RWPE2 (cell line): ENCODE data around the gene IGF2R.

Experiments
- ATAC-seq: fragments of 200-7000 bp; cut with Tn5 transposase; 3 replicates; pipeline ENCODE4 v1.9.1; 2021; ENCODE audit warnings: low read depth
- DNase-seq: peaks from one replicate; pipeline ENCODE4 v3.0.0-alpha.2; 2020; ENCODE audit warnings: low spot score
- H3K27ac ChIP-seq: fragments of 450-650 bp; 2 replicates; pipeline ENCODE4 v1.5.1; 2017; ENCODE audit warnings: mild to moderate bottlenecking; ENCODE audit not compliant: poor library complexity, severe bottlenecking
- H3K27me3 ChIP-seq: fragments of 250-450 bp; sonication (Bioruptor Pico); 2 replicates; pipeline ENCODE4 v1.5.1; 2021; ENCODE audit warnings: mild to moderate bottlenecking, moderate library complexity; ENCODE audit not compliant: insufficient read depth, poor library complexity, severe bottlenecking
- H3K36me3 ChIP-seq: fragments of 250-450 bp; sonication (Bioruptor Pico); 2 replicates; pipeline ENCODE4 v1.5.1; 2020; ENCODE audit warnings: low read depth, mild to moderate bottlenecking, moderate library complexity
- H3K4me1 ChIP-seq: fragments of 250-450 bp; sonication (Bioruptor Pico); 2 replicates; pipeline ENCODE4 v1.5.1; 2021; ENCODE audit warnings: mild to moderate bottlenecking, moderate library complexity; ENCODE audit not compliant: insufficient read depth, poor library complexity, severe bottlenecking
- H3K4me3 ChIP-seq: fragments of 250-450 bp; sonication (Bioruptor Pico); 2 replicates; pipeline ENCODE4 v1.5.1; 2021; ENCODE audit warnings: mild to moderate bottlenecking, moderate library complexity; ENCODE audit not compliant: severe bottlenecking
- H3K9me3 ChIP-seq: fragments of 250-450 bp; sonication (Bioruptor Pico); 2 replicates; pipeline ENCODE4 v1.5.1; 2021; ENCODE audit warnings: mild to moderate bottlenecking, moderate library complexity; ENCODE audit not compliant: severe bottlenecking
- CTCF ChIP-seq: fragments of 450-650 bp; IDR thresholded peaks from one replicate; pipeline ENCODE4 v1.5.1; 2017; ENCODE audit warnings: mild to moderate bottlenecking, moderate library complexity; ENCODE audit not compliant: poor library complexity, severe bottlenecking

IGF2R gene

GRCh38 chr6:160146454-160147145 is 177.7 kb downstream of the IGF2R start:
- Histone ChIP-seq H3K4me3 (no peak overlapping the region), H3K27ac (no peak overlapping the region), H3K36me3 (no peaks in the 10 kb centered on the region), H3K9me3 (no peaks in the 10 kb centered on the region), H3K27me3 (no peaks in the 10 kb centered on the region), H3K4me1 (no peaks in the 10 kb centered on the region)
- ATAC-seq (no peak), DNase-seq (no peak)
- no peak for TF ChIP-seq CTCF

GRCh38 chr6:160147146-160147536 is 178.3 kb downstream of the IGF2R start:
- ATAC-seq = no peak
- Histone ChIP-seq H3K27me3 (no peaks in the 10 kb centered on the region), H3K36me3 (no peaks in the 10 kb centered on the region), H3K27ac (no peak overlapping the region), H3K4me3 (no peak overlapping the region), H3K4me1 (no peaks in the 10 kb centered on the region), H3K9me3 (no peaks in the 10 kb centered on the region)
- no peak for DNase-seq
- no peak for TF ChIP-seq CTCF

GRCh38 chr6:160154471-160154870 is 185.6 kb downstream of the IGF2R start:
- Histone ChIP-seq H3K27me3 (no peaks in the 10 kb centered on the region), H3K9me3 (no peaks in the 10 kb centered on the region), H3K36me3 (no peaks in the 10 kb centered on the region), H3K27ac (no peak overlapping the region), H3K4me3 (no peak overlapping the region), H3K4me1 (no peaks in the 10 kb centered on the region)
- DNase-seq (no peak), ATAC-seq (no peak)
- TF ChIP-seq CTCF = no peak

GRCh38 chr6:160156842-160157241 is 188.0 kb downstream of the IGF2R start:
- no peak overlapping the region for H3K4me3 ChIP-seq
- no peaks in the 10 kb centered on the region for H3K36me3 ChIP-seq
- no peak for ATAC-seq
- H3K9me3 ChIP-seq = no peaks in the 10 kb centered on the region
- H3K27me3 ChIP-seq = no peaks in the 10 kb centered on the region
- H3K4me1 ChIP-seq = no peaks in the 10 kb centered on the region
- no peak overlapping the region for H3K27ac ChIP-seq
- DNase-seq = no peak
- TF ChIP-seq CTCF = no peak

GRCh38 chr6:160160450-160160849 is 191.6 kb downstream of the IGF2R start:
- DNase-seq = no peak

More at GRCh38 chr6:160160450-160160849, 191.6 kb downstream of the IGF2R start:
- Histone ChIP-seq H3K9me3 (no peaks in the 10 kb centered on the region), H3K27me3 (no peaks in the 10 kb centered on the region), H3K27ac (no peak overlapping the region), H3K4me3 (no peak overlapping the region), H3K36me3 (no peaks in the 10 kb centered on the region), H3K4me1 (peaks cover 3% of the 10 kb centered on the region)
- TF ChIP-seq CTCF = no peak
- no peak for ATAC-seq
